A673 (cell line): Measurements from ENCODE around the gene THSD4.

Experiments
- EZH2 ChIP-seq: fragments of 200-600 bp; sonication (generic); IDR thresholded peaks from 2 replicates; pipeline ENCODE4 v1.6.1; 2017; ENCODE audit warnings: borderline replicate concordance, low read depth, mild to moderate bottlenecking, mixed read lengths, antibody characterized with exemption, low read length; ENCODE audit not compliant: poor library complexity, severe bottlenecking
- TF ChIP-seq, protein P1 (sequence below): fragments of 300-800, 200-600 bp; sonication (generic); conservative IDR thresholded peaks from 2 replicates; pipeline ENCODE4 v1.5.1; 2017; ENCODE audit warnings: low read depth, mild to moderate bottlenecking, antibody characterized with exemption, low read length, moderate library complexity, mixed read lengths

GRCh38 chr15:71232411-71232810 is 117.1 kb downstream of the THSD4 start:
- TF ChIP-seq, protein P1, sequence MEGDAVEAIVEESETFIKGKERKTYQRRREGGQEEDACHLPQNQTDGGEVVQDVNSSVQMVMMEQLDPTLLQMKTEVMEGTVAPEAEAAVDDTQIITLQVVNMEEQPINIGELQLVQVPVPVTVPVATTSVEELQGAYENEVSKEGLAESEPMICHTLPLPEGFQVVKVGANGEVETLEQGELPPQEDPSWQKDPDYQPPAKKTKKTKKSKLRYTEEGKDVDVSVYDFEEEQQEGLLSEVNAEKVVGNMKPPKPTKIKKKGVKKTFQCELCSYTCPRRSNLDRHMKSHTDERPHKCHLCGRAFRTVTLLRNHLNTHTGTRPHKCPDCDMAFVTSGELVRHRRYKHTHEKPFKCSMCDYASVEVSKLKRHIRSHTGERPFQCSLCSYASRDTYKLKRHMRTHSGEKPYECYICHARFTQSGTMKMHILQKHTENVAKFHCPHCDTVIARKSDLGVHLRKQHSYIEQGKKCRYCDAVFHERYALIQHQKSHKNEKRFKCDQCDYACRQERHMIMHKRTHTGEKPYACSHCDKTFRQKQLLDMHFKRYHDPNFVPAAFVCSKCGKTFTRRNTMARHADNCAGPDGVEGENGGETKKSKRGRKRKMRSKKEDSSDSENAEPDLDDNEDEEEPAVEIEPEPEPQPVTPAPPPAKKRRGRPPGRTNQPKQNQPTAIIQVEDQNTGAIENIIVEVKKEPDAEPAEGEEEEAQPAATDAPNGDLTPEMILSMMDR = no peak
- TF ChIP-seq EZH2 = no peak
